ENCODE results near the gene SLC25A11.

GRCh38 chr17:4892499-4893221, 47.2 kb downstream of the SLC25A11 start:
- no peak for TF ChIP-seq POLR2A (IDR thresholded peaks at IDR 0.05)
- TF ChIP-seq CTCF (IDR thresholded peaks at IDR 0.05) = no peak
- TF ChIP-seq POLR2AphosphoS5 (IDR thresholded peaks at IDR 0.05; ENCODE audit: insufficient read depth in 1 of 2, low read depth in 1 of 2) = no peak

Measured in vagina (tissue), 2 donors.